Measurements from ENCODE around the gene SORCS1.

Gene SORCS1

GRCh38 chr10:106894692-106895091 is 269.8 kb downstream of the SORCS1 start:
- no peak overlapping the region for H3K4me3 ChIP-seq (ENCODE audit: low read depth, low read length, poor library complexity, severe bottlenecking)
- no peak for TF ChIP-seq CTCF (IDR thresholded peaks at IDR 0.05; ENCODE audit: low read length)
- TF ChIP-seq EZH2 (IDR thresholded peaks at IDR 0.05; ENCODE audit: borderline replicate concordance, low read length): no peak
- no peaks in the 10 kb centered on the region for H3K9me2 ChIP-seq (ENCODE audit: low read depth, low read length)
- H3K27me3 ChIP-seq (ENCODE audit: insufficient read depth, low read length): no peaks in the 10 kb centered on the region
- H3K79me2 ChIP-seq (ENCODE audit: insufficient read depth, low read length): no peaks in the 10 kb centered on the region
- no peak overlapping the region for H3K9ac ChIP-seq (ENCODE audit: low read length)
- no peak overlapping the region for H3K4me2 ChIP-seq (ENCODE audit: low read length)
- H3K27ac ChIP-seq (ENCODE audit: low read depth, low read length, poor library complexity, severe bottlenecking): no peak overlapping the region
- H3K36me3 ChIP-seq (ENCODE audit: insufficient read depth, low read length): no peaks in the 10 kb centered on the region
- no peaks in the 10 kb centered on the region for H3F3A ChIP-seq (ENCODE audit: insufficient read depth, low read length)
- no peaks in the 10 kb centered on the region for H4K20me1 ChIP-seq (ENCODE audit: insufficient read depth, low read length)
- no peaks in the 10 kb centered on the region for H3K9me3 ChIP-seq (ENCODE audit: low read length)
- H2AFZ ChIP-seq (ENCODE audit: low read length): no peak overlapping the region
- H3K4me1 ChIP-seq (ENCODE audit: insufficient read depth, low read length, severe bottlenecking): no peaks in the 10 kb centered on the region

DNA sequence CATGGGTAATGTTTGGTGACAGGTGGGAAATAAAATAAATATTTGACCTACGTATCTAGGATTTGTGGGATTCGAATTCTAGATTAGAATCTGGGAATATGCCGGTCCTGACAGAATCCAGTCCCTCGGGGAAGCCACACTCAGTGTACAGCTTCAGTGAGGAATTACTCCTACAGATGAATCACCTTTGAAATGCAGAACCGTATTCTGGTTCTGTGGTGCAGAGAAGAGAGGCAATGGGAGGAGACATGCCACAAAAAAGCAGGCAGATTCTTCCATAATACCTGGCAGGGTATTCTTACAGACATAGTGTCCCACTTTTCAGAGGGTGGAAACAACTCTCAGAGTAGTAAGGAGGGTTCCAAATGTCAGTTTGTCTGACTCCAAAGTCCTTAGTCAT is 286.9 kb downstream of the SORCS1 start:
- H3K27me3 ChIP-seq (ENCODE audit: insufficient read depth, low read length): no peaks in the 10 kb centered on the region
- no peaks in the 10 kb centered on the region for H4K20me1 ChIP-seq (ENCODE audit: insufficient read depth, low read length)
- no peak overlapping the region for H3K27ac ChIP-seq (ENCODE audit: low read depth, low read length, poor library complexity, severe bottlenecking)
- H3K9ac ChIP-seq (ENCODE audit: low read length): no peak overlapping the region
- no peaks in the 10 kb centered on the region for H3K9me2 ChIP-seq (ENCODE audit: low read depth, low read length)
- no peak overlapping the region for H2AFZ ChIP-seq (ENCODE audit: low read length)
- no peaks in the 10 kb centered on the region for H3K36me3 ChIP-seq (ENCODE audit: insufficient read depth, low read length)
- no peak for TF ChIP-seq CTCF (IDR thresholded peaks at IDR 0.05; ENCODE audit: low read length)
- TF ChIP-seq EZH2 (IDR thresholded peaks at IDR 0.05; ENCODE audit: borderline replicate concordance, low read length): no peak
- H3K79me2 ChIP-seq (ENCODE audit: insufficient read depth, low read length): no peaks in the 10 kb centered on the region
- H3K4me3 ChIP-seq (ENCODE audit: low read depth, low read length, poor library complexity, severe bottlenecking): no peak overlapping the region
- H3F3A ChIP-seq (ENCODE audit: insufficient read depth, low read length): no peaks in the 10 kb centered on the region
- no peaks in the 10 kb centered on the region for H3K4me1 ChIP-seq (ENCODE audit: insufficient read depth, low read length, severe bottlenecking)
- no peak overlapping the region for H3K4me2 ChIP-seq (ENCODE audit: low read length)
- no peaks in the 10 kb centered on the region for H3K9me3 ChIP-seq (ENCODE audit: low read length)

- no peaks in the 10 kb centered on the region for H3K36me3 ChIP-seq (ENCODE audit: insufficient read depth, low read length)
- H3K4me2 ChIP-seq (ENCODE audit: low read length): no peak overlapping the region
- no peak overlapping the region for H2AFZ ChIP-seq (ENCODE audit: low read length)
- no peaks in the 10 kb centered on the region for H3F3A ChIP-seq (ENCODE audit: insufficient read depth, low read length)
- H3K9me2 ChIP-seq (ENCODE audit: low read depth, low read length): no peaks in the 10 kb centered on the region
- H3K4me3 ChIP-seq (ENCODE audit: low read depth, low read length, poor library complexity, severe bottlenecking): no peak overlapping the region
- H3K4me1 ChIP-seq (ENCODE audit: insufficient read depth, low read length, severe bottlenecking): no peaks in the 10 kb centered on the region
- H3K9me3 ChIP-seq (ENCODE audit: low read length): no peaks in the 10 kb centered on the region
- H3K9ac ChIP-seq (ENCODE audit: low read length): no peak overlapping the region
- no peaks in the 10 kb centered on the region for H4K20me1 ChIP-seq (ENCODE audit: insufficient read depth, low read length)
- no peak for TF ChIP-seq EZH2 (IDR thresholded peaks at IDR 0.05; ENCODE audit: borderline replicate concordance, low read length)
- no peak for TF ChIP-seq CTCF (IDR thresholded peaks at IDR 0.05; ENCODE audit: low read length)
- H3K27me3 ChIP-seq (ENCODE audit: insufficient read depth, low read length): no peaks in the 10 kb centered on the region
- no peaks in the 10 kb centered on the region for H3K79me2 ChIP-seq (ENCODE audit: insufficient read depth, low read length)
- no peak overlapping the region for H3K27ac ChIP-seq (ENCODE audit: low read depth, low read length, poor library complexity, severe bottlenecking)
These were observed 290.0 kb downstream of the SORCS1 start for GRCh38 chr10:106874604-106874889.
